SK-N-SH treated with all-trans-retinoic acid at 6 μM for 48 hours (cell line): Measurements from ENCODE around the gene GTF2A1.

Source experiments
- ATAC-seq: fragments of 200-7000 bp; cut with Tn5 transposase; 3 replicates; pipeline ENCODE4 v1.9.1; 2020; ENCODE audit warnings: mild to moderate bottlenecking, moderate library complexity
- ARNTL ChIP-seq: fragments of 450-650 bp; formaldehyde crosslinking; IDR thresholded peaks from 2 replicates; pipeline ENCODE4 v1.5.0; 2020; ENCODE audit warnings: low read depth, mild to moderate bottlenecking, moderate library complexity, borderline replicate concordance
- BACH2 ChIP-seq: fragments of 250-450 bp; sonication (Bioruptor Pico); IDR thresholded peaks from 2 replicates; pipeline ENCODE4 v1.9.0; 2021; ENCODE audit warnings: mild to moderate bottlenecking, borderline replicate concordance
- CSDC2 ChIP-seq: fragments of 250-450 bp; sonication (Bioruptor Pico); IDR thresholded peaks from 2 replicates; pipeline ENCODE4 v1.5.0; 2020; ENCODE audit warnings: mild to moderate bottlenecking, moderate library complexity
- ESRRG ChIP-seq: fragments of 250-450 bp; sonication (Bioruptor Pico); IDR thresholded peaks from 2 replicates; pipeline ENCODE4 v1.6.1; 2021; ENCODE audit warnings: mild to moderate bottlenecking
- ISL1 ChIP-seq: fragments of 250-450 bp; sonication (Bioruptor Pico); IDR thresholded peaks from 2 replicates; pipeline ENCODE4 v2.1.2; 2022; ENCODE audit warnings: mild to moderate bottlenecking, moderate library complexity
- OSR1 ChIP-seq: fragments of 250-450 bp; sonication (Bioruptor Pico); IDR thresholded peaks from 2 replicates; pipeline ENCODE4 v1.8.0; 2022; ENCODE audit warnings: moderate library complexity, mild to moderate bottlenecking, inconsistent platforms
- PPARA ChIP-seq: fragments of 250-450 bp; sonication (Bioruptor Pico); IDR thresholded peaks from 2 replicates; pipeline ENCODE4 v1.5.0; 2020; ENCODE audit warnings: mild to moderate bottlenecking, borderline replicate concordance
- RARB ChIP-seq: fragments of 250-450 bp; sonication (Bioruptor Pico); IDR thresholded peaks from 2 replicates; pipeline ENCODE4 v1.8.0; 2021; ENCODE audit warnings: mild to moderate bottlenecking, moderate library complexity
- SNAI2 ChIP-seq: fragments of 250-450 bp; sonication (Bioruptor Pico); IDR thresholded peaks from 2 replicates; pipeline ENCODE4 v1.5.0; 2020; ENCODE audit warnings: mild to moderate bottlenecking, moderate library complexity
- TCF4 ChIP-seq: fragments of 250-450 bp; sonication (Bioruptor Pico); IDR thresholded peaks from 2 replicates; pipeline ENCODE4 v1.8.0; 2021; ENCODE audit warnings: mild to moderate bottlenecking, moderate library complexity, borderline replicate concordance
- TOX ChIP-seq: fragments of 250-450 bp; sonication (Bioruptor Pico); IDR thresholded peaks from 2 replicates; pipeline ENCODE4 v1.8.0; 2021; ENCODE audit warnings: mild to moderate bottlenecking, moderate library complexity, borderline replicate concordance
- ZFP3 ChIP-seq: fragments of 250-450 bp; sonication (Bioruptor Pico); IDR thresholded peaks from 2 replicates; pipeline ENCODE4 v1.5.0; 2020; ENCODE audit warnings: mild to moderate bottlenecking, moderate library complexity
- ZFP30 ChIP-seq: fragments of 450-650 bp; formaldehyde crosslinking; IDR thresholded peaks from 2 replicates; pipeline ENCODE4 v1.5.0; 2022; ENCODE audit warnings: mild to moderate bottlenecking, moderate library complexity
- ZNF565 ChIP-seq: fragments of 450-650 bp; formaldehyde crosslinking; conservative IDR thresholded peaks from 2 replicates; pipeline ENCODE4 v1.5.0; 2020; ENCODE audit warnings: low read depth, mild to moderate bottlenecking, moderate library complexity
- ZNF70 ChIP-seq: fragments of 450-650 bp; formaldehyde crosslinking; IDR thresholded peaks from 2 replicates; pipeline ENCODE4 v1.5.0; 2020; ENCODE audit warnings: mild to moderate bottlenecking, moderate library complexity
- ZNF8 ChIP-seq: fragments of 450-650 bp; formaldehyde crosslinking; IDR thresholded peaks from 2 replicates; pipeline ENCODE4 v1.5.0; 2020; ENCODE audit warnings: mild to moderate bottlenecking, moderate library complexity
- TF ChIP-seq, protein P1 (sequence below): fragments of 250-450 bp; sonication (Bioruptor Pico); IDR thresholded peaks from 2 replicates; pipeline ENCODE4 v1.5.1; 2021; ENCODE audit warnings: mild to moderate bottlenecking, moderate library complexity
- TF ChIP-seq, protein P2 (sequence below): fragments of 250-450 bp; sonication (Bioruptor Pico); IDR thresholded peaks from 2 replicates; pipeline ENCODE4 v1.8.0; 2020; ENCODE audit warnings: mild to moderate bottlenecking, moderate library complexity, borderline replicate concordance
- TF ChIP-seq, protein P3 (sequence below): fragments of 250-450 bp; sonication (Bioruptor Pico); IDR thresholded peaks from 2 replicates; pipeline ENCODE4 v1.5.1; 2020; ENCODE audit warnings: low read depth, mild to moderate bottlenecking, moderate library complexity
- TF ChIP-seq, protein P4 (sequence below): fragments of 250-450 bp; sonication (Bioruptor Pico); IDR thresholded peaks from 2 replicates; pipeline ENCODE4 v1.5.0; 2020; ENCODE audit warnings: mild to moderate bottlenecking, moderate library complexity

GTF2A1 gene

DNA sequence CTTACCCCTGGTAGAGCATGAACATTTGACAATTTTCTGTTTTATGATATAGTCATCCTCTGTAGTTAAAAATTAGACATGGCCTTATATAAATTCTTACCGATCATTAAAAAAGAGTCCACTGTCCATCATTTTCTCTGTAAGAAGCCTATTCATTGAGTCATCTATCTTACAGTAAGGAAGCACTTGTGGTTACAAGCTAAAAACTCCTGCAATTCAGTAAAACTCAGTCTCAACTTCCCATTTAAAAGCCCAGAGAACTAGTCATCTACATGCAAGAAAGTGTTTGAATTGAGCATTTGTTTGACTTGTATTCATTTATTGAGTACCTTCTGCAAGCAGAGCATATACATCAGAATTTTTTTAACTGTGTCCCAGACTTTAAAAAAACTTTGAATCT lies 63.3 kb downstream of the GTF2A1 start:
- TF ChIP-seq TCF4 (CRISPR knock-in tag) (no peak), ZNF8 (CRISPR knock-in tag) (no peak), OSR1 (CRISPR knock-in tag) (no peak)

DNA sequence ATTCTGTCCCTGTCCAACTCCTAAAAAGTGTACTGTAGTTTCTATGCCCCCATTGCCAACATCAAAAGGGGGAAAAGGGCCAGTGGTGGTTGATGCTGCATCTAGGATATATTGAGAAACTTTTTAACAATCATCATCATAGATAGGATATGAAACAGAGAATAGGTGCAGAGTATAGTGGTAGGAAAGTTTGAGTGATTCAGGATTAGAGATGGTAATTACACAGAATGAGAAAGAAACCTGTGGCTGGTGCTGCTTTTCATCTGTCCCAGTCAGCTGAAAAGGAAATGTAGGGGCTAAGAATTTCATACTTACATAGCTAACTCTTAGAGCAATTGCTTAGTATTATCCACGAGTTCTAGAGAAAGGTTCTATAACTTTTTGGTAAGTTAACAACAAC lies 67.6 kb downstream of the GTF2A1 start:
- ATAC-seq, result no peak
- no peak for TF ChIP-seq ARNTL (CRISPR knock-in tag)
- TF ChIP-seq, protein P1, sequence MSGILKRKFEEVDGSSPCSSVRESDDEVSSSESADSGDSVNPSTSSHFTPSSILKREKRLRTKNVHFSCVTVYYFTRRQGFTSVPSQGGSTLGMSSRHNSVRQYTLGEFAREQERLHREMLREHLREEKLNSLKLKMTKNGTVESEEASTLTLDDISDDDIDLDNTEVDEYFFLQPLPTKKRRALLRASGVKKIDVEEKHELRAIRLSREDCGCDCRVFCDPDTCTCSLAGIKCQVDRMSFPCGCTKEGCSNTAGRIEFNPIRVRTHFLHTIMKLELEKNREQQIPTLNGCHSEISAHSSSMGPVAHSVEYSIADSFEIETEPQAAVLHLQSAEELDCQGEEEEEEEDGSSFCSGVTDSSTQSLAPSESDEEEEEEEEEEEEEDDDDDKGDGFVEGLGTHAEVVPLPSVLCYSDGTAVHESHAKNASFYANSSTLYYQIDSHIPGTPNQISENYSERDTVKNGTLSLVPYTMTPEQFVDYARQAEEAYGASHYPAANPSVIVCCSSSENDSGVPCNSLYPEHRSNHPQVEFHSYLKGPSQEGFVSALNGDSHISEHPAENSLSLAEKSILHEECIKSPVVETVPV (CRISPR knock-in tag), result no peak
- TF ChIP-seq, protein P2, sequence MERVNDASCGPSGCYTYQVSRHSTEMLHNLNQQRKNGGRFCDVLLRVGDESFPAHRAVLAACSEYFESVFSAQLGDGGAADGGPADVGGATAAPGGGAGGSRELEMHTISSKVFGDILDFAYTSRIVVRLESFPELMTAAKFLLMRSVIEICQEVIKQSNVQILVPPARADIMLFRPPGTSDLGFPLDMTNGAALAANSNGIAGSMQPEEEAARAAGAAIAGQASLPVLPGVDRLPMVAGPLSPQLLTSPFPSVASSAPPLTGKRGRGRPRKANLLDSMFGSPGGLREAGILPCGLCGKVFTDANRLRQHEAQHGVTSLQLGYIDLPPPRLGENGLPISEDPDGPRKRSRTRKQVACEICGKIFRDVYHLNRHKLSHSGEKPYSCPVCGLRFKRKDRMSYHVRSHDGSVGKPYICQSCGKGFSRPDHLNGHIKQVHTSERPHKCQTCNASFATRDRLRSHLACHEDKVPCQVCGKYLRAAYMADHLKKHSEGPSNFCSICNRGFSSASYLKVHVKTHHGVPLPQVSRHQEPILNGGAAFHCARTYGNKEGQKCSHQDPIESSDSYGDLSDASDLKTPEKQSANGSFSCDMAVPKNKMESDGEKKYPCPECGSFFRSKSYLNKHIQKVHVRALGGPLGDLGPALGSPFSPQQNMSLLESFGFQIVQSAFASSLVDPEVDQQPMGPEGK (CRISPR knock-in tag), result no peak
- TF ChIP-seq ESRRG (CRISPR knock-in tag), result no peak
- no peak for TF ChIP-seq TCF4 (CRISPR knock-in tag)
- TF ChIP-seq ZFP30 (CRISPR knock-in tag), result no peak
- TF ChIP-seq SNAI2 (CRISPR knock-in tag), result no peak
- TF ChIP-seq CSDC2, result no peak
- no peak for TF ChIP-seq ZNF565 (CRISPR knock-in tag)
- TF ChIP-seq ZNF70, result no peak
- TF ChIP-seq RARB (CRISPR knock-in tag), result no peak
- TF ChIP-seq ZNF8 (CRISPR knock-in tag), result no peak
- TF ChIP-seq ZFP3, result no peak
- TF ChIP-seq, protein P3, sequence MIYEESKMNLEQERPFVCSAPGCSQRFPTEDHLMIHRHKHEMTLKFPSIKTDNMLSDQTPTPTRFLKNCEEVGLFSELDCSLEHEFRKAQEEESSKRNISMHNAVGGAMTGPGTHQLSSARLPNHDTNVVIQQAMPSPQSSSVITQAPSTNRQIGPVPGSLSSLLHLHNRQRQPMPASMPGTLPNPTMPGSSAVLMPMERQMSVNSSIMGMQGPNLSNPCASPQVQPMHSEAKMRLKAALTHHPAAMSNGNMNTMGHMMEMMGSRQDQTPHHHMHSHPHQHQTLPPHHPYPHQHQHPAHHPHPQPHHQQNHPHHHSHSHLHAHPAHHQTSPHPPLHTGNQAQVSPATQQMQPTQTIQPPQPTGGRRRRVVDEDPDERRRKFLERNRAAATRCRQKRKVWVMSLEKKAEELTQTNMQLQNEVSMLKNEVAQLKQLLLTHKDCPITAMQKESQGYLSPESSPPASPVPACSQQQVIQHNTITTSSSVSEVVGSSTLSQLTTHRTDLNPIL (CRISPR knock-in tag), result no peak
- TF ChIP-seq TOX (CRISPR knock-in tag), result no peak
- TF ChIP-seq, protein P4, sequence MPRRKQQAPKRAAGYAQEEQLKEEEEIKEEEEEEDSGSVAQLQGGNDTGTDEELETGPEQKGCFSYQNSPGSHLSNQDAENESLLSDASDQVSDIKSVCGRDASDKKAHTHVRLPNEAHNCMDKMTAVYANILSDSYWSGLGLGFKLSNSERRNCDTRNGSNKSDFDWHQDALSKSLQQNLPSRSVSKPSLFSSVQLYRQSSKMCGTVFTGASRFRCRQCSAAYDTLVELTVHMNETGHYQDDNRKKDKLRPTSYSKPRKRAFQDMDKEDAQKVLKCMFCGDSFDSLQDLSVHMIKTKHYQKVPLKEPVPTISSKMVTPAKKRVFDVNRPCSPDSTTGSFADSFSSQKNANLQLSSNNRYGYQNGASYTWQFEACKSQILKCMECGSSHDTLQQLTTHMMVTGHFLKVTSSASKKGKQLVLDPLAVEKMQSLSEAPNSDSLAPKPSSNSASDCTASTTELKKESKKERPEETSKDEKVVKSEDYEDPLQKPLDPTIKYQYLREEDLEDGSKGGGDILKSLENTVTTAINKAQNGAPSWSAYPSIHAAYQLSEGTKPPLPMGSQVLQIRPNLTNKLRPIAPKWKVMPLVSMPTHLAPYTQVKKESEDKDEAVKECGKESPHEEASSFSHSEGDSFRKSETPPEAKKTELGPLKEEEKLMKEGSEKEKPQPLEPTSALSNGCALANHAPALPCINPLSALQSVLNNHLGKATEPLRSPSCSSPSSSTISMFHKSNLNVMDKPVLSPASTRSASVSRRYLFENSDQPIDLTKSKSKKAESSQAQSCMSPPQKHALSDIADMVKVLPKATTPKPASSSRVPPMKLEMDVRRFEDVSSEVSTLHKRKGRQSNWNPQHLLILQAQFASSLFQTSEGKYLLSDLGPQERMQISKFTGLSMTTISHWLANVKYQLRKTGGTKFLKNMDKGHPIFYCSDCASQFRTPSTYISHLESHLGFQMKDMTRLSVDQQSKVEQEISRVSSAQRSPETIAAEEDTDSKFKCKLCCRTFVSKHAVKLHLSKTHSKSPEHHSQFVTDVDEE, result no peak
- TF ChIP-seq OSR1 (CRISPR knock-in tag), result no peak

More for the DNA sequence above, 63.3 kb downstream of the GTF2A1 start:
- ATAC-seq, result no peak

DNA sequence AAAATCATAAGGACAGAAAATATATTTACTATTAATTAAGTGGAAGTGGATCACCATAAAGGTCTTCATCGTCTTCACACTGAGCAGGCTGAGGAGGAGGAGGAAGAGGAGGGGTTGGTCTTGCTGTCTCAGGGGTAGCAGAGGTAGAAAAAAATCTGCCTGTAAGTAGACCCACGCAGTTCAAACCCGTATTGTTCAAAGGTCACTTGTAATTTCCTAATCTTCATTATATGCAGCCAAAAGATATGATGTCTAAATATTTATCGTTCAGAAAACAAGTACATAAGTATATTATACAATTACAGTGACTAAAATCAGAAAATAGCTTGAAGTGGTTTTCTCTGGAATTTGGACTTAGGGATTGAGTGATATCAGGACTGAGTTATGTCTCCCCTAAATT lies 72.1 kb downstream of the GTF2A1 start:
- TF ChIP-seq ZNF565 (CRISPR knock-in tag) (no peak), PPARA (CRISPR knock-in tag) (no peak), ISL1 (CRISPR knock-in tag) (no peak), SNAI2 (CRISPR knock-in tag) (no peak), BACH2 (CRISPR knock-in tag) (no peak), TOX (CRISPR knock-in tag) (no peak), ZNF70 (no peak)
- TF ChIP-seq, protein P1 (CRISPR knock-in tag), result no peak
- no peak for ATAC-seq
